Chondrocyte (in vitro differentiated cells): ENCODE data around the gene LENG9. TPM values are rescaled to one million over a fixed set of nuclear protein-coding genes. Genes with fewer than 3 reads are reported as not detected.
"Not testable (repeated sequence)": the region's sequence is repeated elsewhere in the genome, so short reads cannot be mapped to it uniquely, and the experiment has no call there.

Source experiments
- DNase-seq: peaks from one replicate; pipeline ENCODE4 v3.0.0; 2021; ENCODE audit warnings: mixed read lengths, low spot score
- H3K27ac Mint-ChIP-seq: one replicate; pipeline ENCODE4 v1.8.0; 2021; ENCODE audit warnings: mild to moderate bottlenecking, moderate library complexity, mixed read lengths; ENCODE audit not compliant: unreplicated experiment
- H3K27me3 Mint-ChIP-seq: 2 replicates; pipeline ENCODE4 v1.8.0; 2021; ENCODE audit warnings: low read depth, mixed read lengths
- H3K36me3 Mint-ChIP-seq: 2 replicates; pipeline ENCODE4 v1.8.0; 2021; ENCODE audit warnings: low read depth, mixed read lengths
- H3K4me1 Mint-ChIP-seq: 2 replicates; pipeline ENCODE4 v1.8.0; 2021; ENCODE audit warnings: low read depth, mild to moderate bottlenecking, mixed read lengths
- H3K4me3 Mint-ChIP-seq: one replicate; pipeline ENCODE4 v1.8.0; 2021; ENCODE audit warnings: mild to moderate bottlenecking, moderate library complexity, mixed read lengths; ENCODE audit not compliant: unreplicated experiment
- H3K9me3 Mint-ChIP-seq: 2 replicates; pipeline ENCODE4 v1.8.0; 2021; ENCODE audit warnings: low read depth, mixed read lengths
- long read RNA-seq: library from polyadenylated mRNA; stranded (forward); transcript quantifications from one replicate; pipeline ENCODE4 v2.0.0, GENCODE V29; 2021
- total RNA-seq: library from RNA; stranded (reverse); gene quantifications from 3 replicates; pipeline ENCODE4 v1.2.1, GENCODE V29; 2021
- TF ChIP-seq, protein P1 (sequence below): fragments of 200-600 bp; sonication (generic); IDR thresholded peaks from 2 replicates; pipeline ENCODE4 v1.5.0; 2021; ENCODE audit warnings: antibody characterized with exemption, mild to moderate bottlenecking, moderate library complexity

The LENG9 gene
- 10.2 to 14.8 TPM (median 13.2 TPM) in 3 replicates for total RNA-seq
- long read RNA-seq, partial matches to known transcripts = 0 of 1 reads
- long read RNA-seq, other reads (novel, unspliced or antisense) = 0 of 1 reads

DNA sequence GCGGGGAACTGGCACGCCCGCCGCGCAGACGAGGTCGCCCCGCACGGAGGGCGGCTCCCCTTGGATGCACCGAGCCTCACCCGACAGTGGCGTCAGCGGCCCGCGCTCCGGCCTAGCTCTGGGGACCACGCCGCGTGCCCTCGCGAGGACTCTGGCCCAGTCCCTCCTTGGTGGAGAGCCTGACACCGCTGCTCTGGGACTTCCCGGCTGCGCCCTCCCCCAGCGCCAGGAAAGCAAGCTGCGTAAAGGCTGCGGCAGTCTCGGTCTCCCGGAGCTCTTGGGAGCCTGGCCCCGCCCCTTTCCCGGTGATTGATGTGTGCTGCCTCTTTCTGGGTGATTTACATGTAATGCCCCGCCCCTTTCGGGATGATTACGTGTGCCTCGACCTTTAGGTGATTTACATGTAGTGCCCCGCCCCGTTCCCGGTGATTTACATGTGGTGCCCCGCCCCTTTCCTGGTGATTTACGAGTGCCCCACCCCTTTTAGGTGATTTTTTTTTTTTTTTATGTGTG lies at the start of gene LENG9:
TSS of gene LENG9 (minus strand) at position 248 of the 513 bp plus-strand sequence. CDS start 252 bp downstream, outside the sequence.
- Mint-ChIP-seq H3K4me3 (peak within 1 kb of the TSS; percentile 88), H3K27me3 (no peaks in the 10 kb centered on the region), H3K4me1 (peaks cover 41% of the 10 kb centered on the region), H3K9me3 (no peaks in the 10 kb centered on the region), H3K27ac (peak within 1 kb of the TSS; percentile 99), H3K36me3 (peaks cover 19% of the 10 kb centered on the region)
- DNase-seq = peak; percentile 99
- TF ChIP-seq, protein P1, sequence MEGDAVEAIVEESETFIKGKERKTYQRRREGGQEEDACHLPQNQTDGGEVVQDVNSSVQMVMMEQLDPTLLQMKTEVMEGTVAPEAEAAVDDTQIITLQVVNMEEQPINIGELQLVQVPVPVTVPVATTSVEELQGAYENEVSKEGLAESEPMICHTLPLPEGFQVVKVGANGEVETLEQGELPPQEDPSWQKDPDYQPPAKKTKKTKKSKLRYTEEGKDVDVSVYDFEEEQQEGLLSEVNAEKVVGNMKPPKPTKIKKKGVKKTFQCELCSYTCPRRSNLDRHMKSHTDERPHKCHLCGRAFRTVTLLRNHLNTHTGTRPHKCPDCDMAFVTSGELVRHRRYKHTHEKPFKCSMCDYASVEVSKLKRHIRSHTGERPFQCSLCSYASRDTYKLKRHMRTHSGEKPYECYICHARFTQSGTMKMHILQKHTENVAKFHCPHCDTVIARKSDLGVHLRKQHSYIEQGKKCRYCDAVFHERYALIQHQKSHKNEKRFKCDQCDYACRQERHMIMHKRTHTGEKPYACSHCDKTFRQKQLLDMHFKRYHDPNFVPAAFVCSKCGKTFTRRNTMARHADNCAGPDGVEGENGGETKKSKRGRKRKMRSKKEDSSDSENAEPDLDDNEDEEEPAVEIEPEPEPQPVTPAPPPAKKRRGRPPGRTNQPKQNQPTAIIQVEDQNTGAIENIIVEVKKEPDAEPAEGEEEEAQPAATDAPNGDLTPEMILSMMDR = no peak

DNA sequence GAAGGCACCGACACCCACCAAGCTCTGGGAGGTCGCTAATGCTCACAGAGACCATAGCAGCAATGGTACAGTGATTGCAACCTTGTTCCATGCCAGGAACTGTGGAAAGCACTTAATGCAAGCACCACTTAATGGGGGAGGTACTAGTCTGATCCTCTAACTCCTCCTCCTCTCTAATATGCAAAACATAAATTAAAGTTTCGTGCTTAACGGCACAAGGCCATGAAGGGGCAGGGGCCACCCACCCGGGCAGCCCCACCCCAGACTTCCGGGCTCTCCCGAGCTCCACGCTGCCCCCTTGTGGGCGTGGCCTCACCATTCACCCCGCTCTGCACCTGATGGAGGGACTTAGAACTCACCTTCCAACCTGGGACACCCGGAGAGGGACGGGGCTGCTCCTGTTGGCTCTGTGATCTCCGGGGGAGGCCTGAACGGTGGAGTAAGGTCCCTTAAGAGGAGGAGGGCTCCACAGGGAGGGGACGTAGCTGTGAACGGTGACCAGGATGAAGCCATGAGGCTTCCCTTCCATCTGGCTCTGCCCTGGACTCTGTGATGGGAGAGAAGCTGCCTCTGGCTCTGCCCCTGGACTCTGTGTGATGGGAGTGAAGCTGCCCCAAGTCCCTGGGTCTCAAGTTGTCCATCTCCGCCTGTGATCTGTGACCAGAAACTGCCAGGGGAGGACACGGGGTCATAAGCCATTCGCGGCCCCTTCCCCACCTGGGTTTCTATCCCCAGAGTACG lies 45.8 kb upstream of the LENG9 start:
- not testable (repeated sequence) for H3K36me3 Mint-ChIP-seq, H3K4me3 Mint-ChIP-seq, H3K9me3 Mint-ChIP-seq, H3K4me1 Mint-ChIP-seq, DNase-seq, H3K27me3 Mint-ChIP-seq, H3K27ac Mint-ChIP-seq

DNA sequence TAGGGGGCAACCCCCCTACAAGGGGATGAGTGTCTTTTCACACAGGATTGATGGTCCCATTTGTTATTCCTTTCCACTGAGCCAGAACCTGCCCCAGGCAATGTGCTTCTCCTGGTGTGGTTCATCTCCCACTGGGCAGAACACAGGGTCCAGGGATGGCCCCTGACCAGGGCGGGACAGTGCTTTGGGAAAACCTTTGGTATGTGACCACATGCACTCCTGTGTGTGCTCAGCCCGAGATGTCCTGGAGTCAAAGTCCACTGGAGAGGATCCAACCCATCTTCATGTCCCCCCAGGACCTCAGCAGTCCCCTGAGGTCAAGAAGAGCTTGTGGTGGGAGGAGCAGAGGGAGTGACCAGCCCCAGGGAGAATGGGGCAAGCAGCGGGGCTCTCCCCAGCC lies 44.9 kb upstream of the LENG9 start:
- not testable (repeated sequence) for H3K36me3 Mint-ChIP-seq, H3K4me3 Mint-ChIP-seq, H3K27me3 Mint-ChIP-seq, DNase-seq, H3K4me1 Mint-ChIP-seq, H3K27ac Mint-ChIP-seq, H3K9me3 Mint-ChIP-seq

DNA sequence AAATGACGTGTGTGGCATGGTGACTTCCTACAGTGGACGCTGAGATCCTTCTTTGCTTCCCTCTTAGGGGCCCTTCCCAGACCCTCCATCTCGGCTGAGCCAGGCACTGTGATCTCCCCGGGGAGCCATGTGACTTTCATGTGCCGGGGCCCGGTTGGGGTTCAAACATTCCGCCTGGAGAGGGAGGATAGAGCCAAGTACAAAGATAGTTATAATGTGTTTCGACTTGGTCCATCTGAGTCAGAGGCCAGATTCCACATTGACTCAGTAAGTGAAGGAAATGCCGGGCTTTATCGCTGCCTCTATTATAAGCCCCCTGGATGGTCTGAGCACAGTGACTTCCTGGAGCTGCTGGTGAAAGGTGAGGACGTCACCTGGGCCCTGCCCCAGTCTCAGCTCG lies 44.2 kb upstream of the LENG9 start:
- H3K36me3 Mint-ChIP-seq = no peaks in the 10 kb centered on the region

DNA sequence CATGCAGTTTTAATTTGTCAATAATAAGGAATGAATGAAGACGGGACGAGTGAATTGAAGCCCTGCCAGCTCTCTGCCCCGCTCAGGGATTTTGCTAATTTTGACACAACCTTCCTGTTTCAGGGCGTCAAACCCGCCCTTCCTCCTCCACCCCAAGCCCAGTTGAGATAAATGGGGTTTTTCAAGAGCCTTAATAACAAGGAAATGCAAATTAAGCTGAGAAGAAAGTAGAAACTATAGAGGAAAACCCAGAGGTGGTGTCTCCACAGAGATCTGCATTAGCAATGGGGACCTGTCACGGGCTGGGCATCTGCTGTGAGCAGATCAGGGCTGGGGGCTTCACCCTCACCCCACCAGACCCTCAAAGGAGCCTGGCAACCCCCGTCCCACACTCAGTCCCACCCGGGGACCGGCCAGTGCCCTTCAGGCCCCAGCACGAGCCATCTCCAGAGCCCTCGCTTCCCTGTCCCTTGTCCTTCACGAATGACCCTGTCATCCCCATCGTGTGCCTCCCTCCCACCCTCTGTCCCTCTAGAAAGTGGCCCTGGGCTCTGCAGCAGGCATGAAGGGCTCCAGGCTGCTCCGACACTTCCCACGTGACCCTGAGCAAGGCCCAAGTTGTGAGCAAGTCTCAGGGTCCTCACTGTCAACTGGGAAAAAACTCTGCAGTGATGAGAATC lies 43.6 kb upstream of the LENG9 start:
- not testable (repeated sequence) for DNase-seq, H3K27me3 Mint-ChIP-seq, H3K27ac Mint-ChIP-seq, H3K4me3 Mint-ChIP-seq, H3K36me3 Mint-ChIP-seq, H3K4me1 Mint-ChIP-seq, H3K9me3 Mint-ChIP-seq

More for the DNA sequence above, 44.2 kb upstream of the LENG9 start:
- no peaks in the 10 kb centered on the region for H3K9me3 Mint-ChIP-seq
- peaks cover 2% of the 10 kb centered on the region for H3K27me3 Mint-ChIP-seq
- no peak overlapping the region for H3K4me3 Mint-ChIP-seq
- no peaks in the 10 kb centered on the region for H3K4me1 Mint-ChIP-seq
- DNase-seq = no peak
- H3K27ac Mint-ChIP-seq = no peak overlapping the region
- TF ChIP-seq, protein P1 = no peak

DNA sequence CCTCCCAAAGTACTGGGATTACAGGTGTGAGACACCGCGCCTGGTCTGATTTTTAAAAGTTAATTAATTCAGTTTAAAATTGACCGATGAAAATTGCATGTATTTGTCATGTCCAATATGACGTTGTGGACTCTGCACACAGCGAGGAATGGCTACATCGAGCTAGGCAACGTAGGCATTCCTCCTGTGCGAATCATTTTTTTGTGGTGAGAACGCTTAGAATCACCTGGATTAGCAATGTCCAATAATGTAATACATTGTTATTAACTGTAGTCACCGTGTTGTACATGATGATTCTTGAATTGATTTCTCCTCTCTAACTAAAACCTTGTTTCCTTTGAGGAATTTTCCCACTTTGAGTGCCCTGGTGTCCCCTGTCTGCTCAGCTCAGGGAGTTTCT lies 42.5 kb upstream of the LENG9 start:
- TF ChIP-seq, protein P1 = no peak

DNA sequence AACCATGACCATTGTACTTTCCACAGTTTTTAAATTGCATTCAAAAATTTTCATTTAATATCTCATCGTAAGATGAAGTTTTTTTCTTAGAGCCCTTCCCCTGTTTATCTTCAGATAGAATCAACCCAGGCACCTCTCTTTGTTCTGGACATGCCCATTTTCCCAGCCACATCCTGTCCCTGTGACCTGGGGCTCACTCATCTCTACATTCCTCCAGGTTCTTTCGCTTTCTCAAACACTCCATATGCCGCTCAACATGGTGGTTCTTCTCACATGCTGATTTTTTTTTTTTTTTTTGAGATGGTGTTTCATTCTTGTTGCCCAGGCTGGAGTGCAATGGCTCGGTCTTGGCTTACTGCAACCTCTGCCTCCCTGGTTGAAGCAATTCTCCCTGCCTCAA lies 42.0 kb upstream of the LENG9 start:
- H3K4me1 Mint-ChIP-seq, H3K36me3 Mint-ChIP-seq, H3K9me3 Mint-ChIP-seq, DNase-seq, H3K4me3 Mint-ChIP-seq, H3K27ac Mint-ChIP-seq, H3K27me3 Mint-ChIP-seq: not testable (repeated sequence)

More for the DNA sequence above, 42.5 kb upstream of the LENG9 start:
- Mint-ChIP-seq H3K9me3 (no peaks in the 10 kb centered on the region), H3K27ac (no peak overlapping the region), H3K27me3 (peaks cover 2% of the 10 kb centered on the region), H3K36me3 (no peaks in the 10 kb centered on the region), H3K4me1 (no peaks in the 10 kb centered on the region), H3K4me3 (no peak overlapping the region)
- DNase-seq = no peak
